ENCODE measurements around the gene VAMP2.
A peak's percentile ranks its signal among the peaks of the same experiment; 100 is the strongest.

VAMP2 gene

DNA sequence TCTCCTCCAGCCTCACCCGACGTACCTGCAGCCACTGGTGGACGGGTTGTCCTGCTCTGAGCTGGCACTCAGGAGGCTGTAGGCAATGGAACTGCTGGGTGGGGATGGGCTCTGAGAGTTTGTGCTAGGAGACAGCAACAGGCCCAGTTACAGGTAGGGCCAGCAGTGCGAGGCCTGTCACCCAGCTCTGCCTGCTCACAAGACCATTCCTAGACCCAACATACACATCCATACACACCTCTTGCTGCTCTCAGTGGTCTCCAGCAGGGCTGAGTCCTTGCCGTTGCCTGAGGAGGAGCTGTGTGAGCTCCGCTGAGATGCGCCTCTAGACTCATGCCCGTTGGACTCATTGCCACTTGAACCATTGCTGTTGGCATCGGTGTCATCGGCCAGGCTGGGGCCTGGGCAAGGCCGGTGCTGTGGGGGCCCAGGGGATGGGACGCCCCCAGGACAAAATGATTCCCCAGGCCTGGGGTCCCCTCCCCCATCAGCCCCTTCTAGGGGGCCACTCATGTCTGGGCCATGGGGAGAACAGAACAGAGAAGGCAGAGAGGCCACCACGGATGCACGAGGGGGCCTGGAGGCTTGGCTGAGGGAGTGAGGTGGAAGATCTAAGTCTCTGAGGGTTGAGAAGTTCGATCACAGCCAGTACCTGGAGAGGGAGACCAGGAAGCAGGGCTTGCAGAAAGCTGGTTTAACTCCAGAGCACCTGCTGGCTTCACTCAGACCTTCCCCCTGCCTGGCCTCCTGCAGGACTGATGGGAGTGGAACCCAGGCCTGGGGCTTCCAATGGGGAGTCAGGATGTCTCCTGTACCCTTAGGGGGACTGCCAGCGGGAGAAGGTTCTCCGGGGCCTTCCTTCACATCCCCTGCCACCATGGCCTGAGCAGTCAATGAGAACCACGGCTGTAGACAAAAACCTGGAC, 12.3 kb downstream of the VAMP2 start:
- H3K27me3 ChIP-seq (ENCODE audit: control insufficient read depth, insufficient read depth, low read length), result no peaks in the 10 kb centered on the region
- no peaks in the 10 kb centered on the region for H3K36me3 ChIP-seq (ENCODE audit: control insufficient read depth, insufficient read depth, low read length)
- H3K4me3 ChIP-seq (ENCODE audit: low read depth, low read length), result peak overlapping the region; percentile 89
- no peaks in the 10 kb centered on the region for H3K9me3 ChIP-seq (ENCODE audit: control insufficient read depth, low read length)
- H2AFZ ChIP-seq, result no peak overlapping the region
- TF ChIP-seq, protein P1, sequence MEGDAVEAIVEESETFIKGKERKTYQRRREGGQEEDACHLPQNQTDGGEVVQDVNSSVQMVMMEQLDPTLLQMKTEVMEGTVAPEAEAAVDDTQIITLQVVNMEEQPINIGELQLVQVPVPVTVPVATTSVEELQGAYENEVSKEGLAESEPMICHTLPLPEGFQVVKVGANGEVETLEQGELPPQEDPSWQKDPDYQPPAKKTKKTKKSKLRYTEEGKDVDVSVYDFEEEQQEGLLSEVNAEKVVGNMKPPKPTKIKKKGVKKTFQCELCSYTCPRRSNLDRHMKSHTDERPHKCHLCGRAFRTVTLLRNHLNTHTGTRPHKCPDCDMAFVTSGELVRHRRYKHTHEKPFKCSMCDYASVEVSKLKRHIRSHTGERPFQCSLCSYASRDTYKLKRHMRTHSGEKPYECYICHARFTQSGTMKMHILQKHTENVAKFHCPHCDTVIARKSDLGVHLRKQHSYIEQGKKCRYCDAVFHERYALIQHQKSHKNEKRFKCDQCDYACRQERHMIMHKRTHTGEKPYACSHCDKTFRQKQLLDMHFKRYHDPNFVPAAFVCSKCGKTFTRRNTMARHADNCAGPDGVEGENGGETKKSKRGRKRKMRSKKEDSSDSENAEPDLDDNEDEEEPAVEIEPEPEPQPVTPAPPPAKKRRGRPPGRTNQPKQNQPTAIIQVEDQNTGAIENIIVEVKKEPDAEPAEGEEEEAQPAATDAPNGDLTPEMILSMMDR (IDR thresholded peaks at IDR 0.05), result no peak
- peak overlapping the region; percentile 95 for H3K4me2 ChIP-seq (ENCODE audit: low read length)
- H3K79me2 ChIP-seq, result peaks cover 53% of the 10 kb centered on the region
- H3K4me1 ChIP-seq, result peaks cover 30% of the 10 kb centered on the region
- H3K27ac ChIP-seq, result peak overlapping the region; percentile 100
- H3K9ac ChIP-seq, result no peak overlapping the region

DNA sequence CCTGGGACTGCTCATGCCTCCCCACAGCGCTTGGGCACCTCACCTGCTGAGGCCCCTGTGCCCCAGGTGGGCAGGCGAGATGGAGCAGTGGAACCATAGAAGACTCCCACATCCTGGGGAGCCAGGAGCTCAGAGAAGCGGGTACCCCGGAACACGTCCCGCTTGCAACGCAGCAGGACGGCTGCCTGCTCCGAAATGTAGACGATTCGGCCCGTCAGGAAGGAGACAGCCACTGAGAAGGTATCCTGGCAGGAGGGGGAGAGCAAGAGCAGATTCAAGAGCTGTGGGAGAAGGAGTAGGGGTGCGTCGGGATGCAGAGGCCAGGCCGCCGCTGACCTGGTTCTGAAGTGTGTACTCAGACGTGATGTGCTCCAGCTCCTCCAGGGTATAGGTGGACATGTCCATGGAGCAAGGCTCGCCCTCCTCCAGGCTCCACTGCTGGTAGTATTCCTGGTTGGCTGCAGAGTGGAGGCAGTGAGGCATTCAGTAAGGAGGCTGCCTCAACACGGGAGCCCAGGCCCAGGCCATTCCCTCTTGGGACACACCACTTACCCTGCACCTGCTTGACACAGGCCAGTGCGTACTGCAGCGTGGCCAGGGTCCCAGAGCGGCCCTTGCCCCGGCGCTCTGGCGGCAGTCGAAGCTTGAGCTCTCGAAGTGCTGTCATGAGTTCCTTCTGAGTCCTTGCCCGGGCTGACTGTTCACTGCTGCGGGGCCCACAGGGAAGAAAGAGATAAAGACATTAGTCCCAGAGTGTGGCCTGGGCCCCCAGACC, 13.1 kb downstream of the VAMP2 start:
- no peaks in the 10 kb centered on the region for H3K36me3 ChIP-seq (ENCODE audit: control insufficient read depth, insufficient read depth, low read length)
- no peak overlapping the region for H3K27ac ChIP-seq
- peaks cover 44% of the 10 kb centered on the region for H3K79me2 ChIP-seq
- no peak overlapping the region for H2AFZ ChIP-seq
- no peaks in the 10 kb centered on the region for H3K9me3 ChIP-seq (ENCODE audit: control insufficient read depth, low read length)
- no peaks in the 10 kb centered on the region for H3K27me3 ChIP-seq (ENCODE audit: control insufficient read depth, insufficient read depth, low read length)
- H3K4me2 ChIP-seq (ENCODE audit: low read length), result no peak overlapping the region
- no peak overlapping the region for H3K9ac ChIP-seq
- no peak overlapping the region for H3K4me3 ChIP-seq (ENCODE audit: low read depth, low read length)
- TF ChIP-seq, protein P1 (IDR thresholded peaks at IDR 0.05), result no peak
- H3K4me1 ChIP-seq, result peaks cover 27% of the 10 kb centered on the region

DNA sequence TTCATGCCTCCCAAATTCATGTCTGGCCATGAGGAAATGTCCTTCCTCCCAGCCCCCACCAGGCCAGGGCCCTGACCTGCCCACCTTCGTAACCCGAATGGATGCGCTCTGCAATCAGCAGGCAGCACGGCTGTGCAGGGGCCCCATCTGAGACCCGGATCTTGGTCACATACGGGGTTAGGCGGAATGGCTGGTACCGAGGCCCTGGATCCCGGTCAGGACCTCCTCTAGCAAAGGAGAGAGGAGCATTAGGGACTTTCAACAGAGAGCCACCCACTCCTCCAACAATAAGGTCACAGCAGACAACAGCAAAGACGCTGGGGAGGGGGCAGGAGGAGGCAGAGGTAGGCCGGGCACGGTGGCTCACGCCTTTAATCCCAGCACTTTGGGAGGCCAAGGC, 14.2 kb downstream of the VAMP2 start:
- H3K9ac ChIP-seq, result no peak overlapping the region
- H3K4me2 ChIP-seq (ENCODE audit: low read length), result no peak overlapping the region
- no peaks in the 10 kb centered on the region for H3K27me3 ChIP-seq (ENCODE audit: control insufficient read depth, insufficient read depth, low read length)
- no peak overlapping the region for H3K4me3 ChIP-seq (ENCODE audit: low read depth, low read length)
- TF ChIP-seq, protein P1 (IDR thresholded peaks at IDR 0.05), result no peak
- no peaks in the 10 kb centered on the region for H3K36me3 ChIP-seq (ENCODE audit: control insufficient read depth, insufficient read depth, low read length)
- H3K79me2 ChIP-seq, result peaks cover 43% of the 10 kb centered on the region
- no peaks in the 10 kb centered on the region for H3K9me3 ChIP-seq (ENCODE audit: control insufficient read depth, low read length)
- no peak overlapping the region for H3K27ac ChIP-seq
- no peak overlapping the region for H2AFZ ChIP-seq
- H3K4me1 ChIP-seq, result peaks cover 25% of the 10 kb centered on the region

DNA sequence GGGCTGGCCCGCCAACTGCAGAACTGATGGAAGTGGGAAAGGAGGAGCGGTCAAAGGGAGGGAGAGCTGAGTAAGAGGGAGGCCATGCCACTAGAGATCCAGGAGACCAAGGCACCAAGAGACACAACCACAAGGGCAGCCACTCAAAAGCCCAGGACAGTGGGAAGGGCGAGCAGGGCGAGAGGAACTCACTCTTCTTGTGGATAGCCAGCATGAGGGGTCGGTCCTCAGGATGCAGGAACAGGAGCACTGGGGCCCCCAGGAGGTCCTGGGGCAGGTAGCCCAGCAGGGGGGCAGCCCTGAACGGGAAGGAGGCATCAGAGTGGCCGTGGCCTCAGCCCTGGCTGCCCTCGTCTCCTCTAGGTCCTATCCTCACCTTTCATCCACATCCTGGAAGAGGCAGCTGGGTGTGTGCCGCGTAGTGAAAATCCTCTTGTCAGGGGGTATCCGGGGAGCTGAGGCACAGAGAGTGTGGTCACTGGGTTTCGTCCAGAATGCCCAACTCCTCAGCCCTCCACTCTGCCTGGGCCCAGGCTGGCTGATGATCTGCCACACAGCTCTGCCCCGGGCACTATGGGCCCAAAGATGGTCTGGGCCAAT, 14.8 kb downstream of the VAMP2 start:
- Histone ChIP-seq H3K36me3 (ENCODE audit: control insufficient read depth, insufficient read depth, low read length) (no peaks in the 10 kb centered on the region), H3K27me3 (ENCODE audit: control insufficient read depth, insufficient read depth, low read length) (no peaks in the 10 kb centered on the region), H3K4me3 (ENCODE audit: low read depth, low read length) (no peak overlapping the region), H3K27ac (peak overlapping the region; percentile 8), H3K79me2 (peaks cover 43% of the 10 kb centered on the region), H3K4me1 (peaks cover 18% of the 10 kb centered on the region), H2AFZ (no peak overlapping the region), H3K9ac (no peak overlapping the region), H3K9me3 (ENCODE audit: control insufficient read depth, low read length) (no peaks in the 10 kb centered on the region), H3K4me2 (ENCODE audit: low read length) (no peak overlapping the region)
- TF ChIP-seq, protein P1 (IDR thresholded peaks at IDR 0.05), result no peak

Data from parathyroid adenoma (tissue), 2 donors.